Nephron progenitor cell (in vitro differentiated cells): ENCODE results near the gene SPESP1.

Experiments used
- DNase-seq: peaks from one replicate; pipeline ENCODE4 v3.0.0; 2021
- H3K27ac Mint-ChIP-seq: 2 replicates; pipeline ENCODE4 v1.8.0; 2021; ENCODE audit warnings: mild to moderate bottlenecking, moderate library complexity, mixed read lengths
- H3K27me3 Mint-ChIP-seq: 2 replicates; pipeline ENCODE4 v1.8.0; 2021; ENCODE audit warnings: mild to moderate bottlenecking, low read depth, mixed read lengths; ENCODE audit not compliant: poor library complexity
- H3K36me3 Mint-ChIP-seq: 2 replicates; pipeline ENCODE4 v1.8.0; 2021; ENCODE audit warnings: low read depth, mixed read lengths
- H3K4me1 Mint-ChIP-seq: 2 replicates; pipeline ENCODE4 v1.8.0; 2021; ENCODE audit warnings: mixed read lengths
- H3K4me3 Mint-ChIP-seq: 2 replicates; pipeline ENCODE4 v1.8.0; 2021; ENCODE audit warnings: mild to moderate bottlenecking, moderate library complexity, mixed read lengths
- H3K9me3 Mint-ChIP-seq: 2 replicates; pipeline ENCODE4 v1.8.0; 2021; ENCODE audit warnings: mild to moderate bottlenecking, moderate library complexity, mixed read lengths
- CTCF ChIP-seq: fragments of 200-600 bp; sonication (generic); IDR thresholded peaks from 2 replicates; pipeline ENCODE4 v1.5.0; 2021; ENCODE audit warnings: antibody characterized with exemption

The SPESP1 gene

GRCh38 chr15:68985361-68985891, 55.1 kb downstream of the SPESP1 start:
- Mint-ChIP-seq H3K27me3 (peaks cover 10% of the 10 kb centered on the region), H3K4me1 (peaks cover 14% of the 10 kb centered on the region), H3K4me3 (no peak overlapping the region), H3K9me3 (peaks cover 16% of the 10 kb centered on the region), H3K36me3 (no peaks in the 10 kb centered on the region), H3K27ac (no peak overlapping the region)
- TF ChIP-seq CTCF = no peak
- no peak for DNase-seq

GRCh38 chr15:68986322-68986721, 56.0 kb downstream of the SPESP1 start:
- no peaks in the 10 kb centered on the region for H3K36me3 Mint-ChIP-seq

GRCh38 chr15:68987120-68987519, 56.8 kb downstream of the SPESP1 start:
- peaks cover 10% of the 10 kb centered on the region for H3K27me3 Mint-ChIP-seq
- H3K4me3 Mint-ChIP-seq = no peak overlapping the region
- TF ChIP-seq CTCF = no peak
- peaks cover 16% of the 10 kb centered on the region for H3K9me3 Mint-ChIP-seq
- DNase-seq = no peak
- H3K27ac Mint-ChIP-seq = no peak overlapping the region
- no peaks in the 10 kb centered on the region for H3K36me3 Mint-ChIP-seq
- H3K4me1 Mint-ChIP-seq = peaks cover 25% of the 10 kb centered on the region

More at GRCh38 chr15:68986322-68986721, 56.0 kb downstream of the SPESP1 start:
- Mint-ChIP-seq H3K4me3 (no peak overlapping the region), H3K9me3 (peaks cover 16% of the 10 kb centered on the region), H3K27ac (no peak overlapping the region), H3K4me1 (peaks cover 19% of the 10 kb centered on the region), H3K27me3 (peaks cover 10% of the 10 kb centered on the region)
- no peak for TF ChIP-seq CTCF
- no peak for DNase-seq

GRCh38 chr15:68987676-68988075, 57.4 kb downstream of the SPESP1 start:
- Mint-ChIP-seq H3K4me3 (no peak overlapping the region), H3K36me3 (no peaks in the 10 kb centered on the region), H3K4me1 (peaks cover 25% of the 10 kb centered on the region), H3K27ac (no peak overlapping the region), H3K27me3 (peaks cover 10% of the 10 kb centered on the region), H3K9me3 (peaks cover 16% of the 10 kb centered on the region)
- no peak for TF ChIP-seq CTCF
- DNase-seq = no peak

GRCh38 chr15:68989541-68990230, 59.4 kb downstream of the SPESP1 start:
- H3K9me3 Mint-ChIP-seq = peaks cover 16% of the 10 kb centered on the region
- H3K36me3 Mint-ChIP-seq = no peaks in the 10 kb centered on the region
- peaks cover 6% of the 10 kb centered on the region for H3K27me3 Mint-ChIP-seq
- no peak for TF ChIP-seq CTCF
- DNase-seq = no peak
- no peak overlapping the region for H3K4me3 Mint-ChIP-seq
- peaks cover 15% of the 10 kb centered on the region for H3K4me1 Mint-ChIP-seq
- H3K27ac Mint-ChIP-seq = no peak overlapping the region
